Measurements from ENCODE around the gene ATP10B. TPM values are rescaled to one million over a fixed set of nuclear protein-coding genes. Genes with fewer than 3 reads are reported as not detected.
"Not testable (repeated sequence)": the region's sequence is repeated elsewhere in the genome, so short reads cannot be mapped to it uniquely, and the experiment has no call there.

ATP10B gene
- total RNA-seq, 2 donors from 2014 or later = not detected

DNA sequence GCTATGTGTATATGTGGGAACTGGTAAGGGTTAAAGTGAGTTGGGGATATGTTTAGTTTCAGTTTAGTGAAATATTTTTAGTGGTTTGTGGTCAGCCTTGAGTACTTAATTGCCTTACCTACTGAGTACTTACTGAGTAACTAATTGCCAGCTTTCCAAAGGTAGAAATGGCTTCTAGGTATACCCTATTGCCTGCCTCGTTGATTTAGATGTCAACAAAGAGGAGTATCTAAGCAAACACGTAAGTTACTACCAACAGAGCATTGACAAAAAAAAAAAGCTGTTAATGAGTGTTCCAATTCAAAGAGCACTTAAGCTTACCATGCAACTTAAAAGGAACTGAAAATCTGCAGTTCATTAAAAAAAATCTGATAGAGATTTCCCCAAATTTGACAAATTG, 8.8 kb downstream of the ATP10B start:
- no peak for ATAC-seq (replicated peaks in 1 of 2)
- Mint-ChIP-seq H3K27me3 (ENCODE audit: low read depth) (no peaks in the 10 kb centered on the region), H3K36me3 (ENCODE audit: insufficient read depth in 2 of 2) (no peaks in the 10 kb centered on the region), H3K9me3 (peaks cover 0 to 2% of the 10 kb centered on the region in 2 donors), H3K4me3 (no peak overlapping the region), H3K4me1 (ENCODE audit: low read depth) (no peaks in the 10 kb centered on the region), H3K27ac (no peak overlapping the region)
- no peak for DNase-seq

DNA sequence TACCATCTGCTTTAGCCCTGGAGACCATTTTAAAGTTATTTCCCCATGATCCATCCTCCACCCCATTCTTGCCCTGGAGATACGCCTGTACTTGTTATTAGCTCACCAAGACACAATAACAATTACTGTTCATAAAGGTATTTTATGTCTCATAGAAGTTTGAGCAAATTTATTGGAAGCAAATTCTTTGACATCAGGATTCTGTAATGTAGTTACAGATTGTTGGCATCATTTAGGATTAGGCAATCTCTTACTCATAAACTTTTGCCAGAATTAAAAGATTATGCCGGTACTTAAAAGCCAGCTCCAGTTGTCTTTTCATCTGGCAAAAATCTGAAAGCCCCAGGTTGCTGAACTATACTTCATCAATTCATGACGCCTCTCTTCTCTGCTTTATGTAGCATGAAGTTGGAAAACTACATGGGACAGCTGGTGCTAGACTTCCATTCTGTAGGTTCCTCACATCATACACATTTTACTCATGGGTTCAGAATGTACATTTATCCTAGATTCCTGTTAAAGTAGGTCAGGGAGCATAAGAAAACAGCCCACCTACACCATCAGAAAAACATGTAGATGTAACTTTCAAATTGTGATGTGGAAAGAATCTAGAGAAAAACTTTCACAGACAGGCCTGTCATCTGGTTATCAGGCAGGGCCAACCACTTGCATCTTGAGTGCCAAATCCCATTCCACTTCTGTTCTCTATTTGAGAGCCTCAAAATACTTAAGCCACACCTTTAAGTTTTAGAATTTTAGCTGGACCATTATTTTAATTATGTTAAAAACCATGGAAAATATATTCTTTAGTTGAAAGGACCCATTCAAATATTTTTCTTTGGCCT, 14.0 kb downstream of the ATP10B start:
- Mint-ChIP-seq H3K4me3 (no peak overlapping the region), H3K27me3 (ENCODE audit: low read depth) (no peaks in the 10 kb centered on the region), H3K27ac (no peak overlapping the region), H3K36me3 (ENCODE audit: insufficient read depth in 2 of 2) (peaks cover 0 to 1% of the 10 kb centered on the region in 2 donors), H3K4me1 (ENCODE audit: low read depth) (no peaks in the 10 kb centered on the region), H3K9me3 (peaks cover 0 to 5% of the 10 kb centered on the region in 2 donors)
- no peak for DNase-seq
- ATAC-seq (replicated peaks in 1 of 2) = no peak

GRCh38 chr5:160837211-160837610, 14.8 kb downstream of the ATP10B start:
- Mint-ChIP-seq H3K4me1 (ENCODE audit: low read depth) (no peaks in the 10 kb centered on the region), H3K27ac (no peak overlapping the region), H3K4me3 (no peak overlapping the region), H3K27me3 (ENCODE audit: low read depth) (no peaks in the 10 kb centered on the region), H3K36me3 (ENCODE audit: insufficient read depth in 2 of 2) (peaks cover 0 to 2% of the 10 kb centered on the region in 2 donors), H3K9me3 (peaks cover 0 to 10% of the 10 kb centered on the region in 2 donors)
- ATAC-seq (replicated peaks in 1 of 2) (no peak), DNase-seq (no peak)

GRCh38 chr5:160835818-160836528, 16.0 kb downstream of the ATP10B start:
- Mint-ChIP-seq H3K27me3 (ENCODE audit: low read depth) (no peaks in the 10 kb centered on the region), H3K4me3 (no peak overlapping the region), H3K4me1 (ENCODE audit: low read depth) (no peaks in the 10 kb centered on the region), H3K27ac (no peak overlapping the region), H3K9me3 (peaks cover 2 to 10% of the 10 kb centered on the region in 2 donors), H3K36me3 (ENCODE audit: insufficient read depth in 2 of 2) (peaks cover 0 to 2% of the 10 kb centered on the region in 2 donors)
- DNase-seq (no peak), ATAC-seq (replicated peaks in 1 of 2) (no peak)

GRCh38 chr5:160835376-160835775, 16.6 kb downstream of the ATP10B start:
- Mint-ChIP-seq H3K27me3 (ENCODE audit: low read depth) (no peaks in the 10 kb centered on the region), H3K27ac (no peak overlapping the region), H3K4me1 (ENCODE audit: low read depth) (no peaks in the 10 kb centered on the region), H3K9me3 (peaks cover 2 to 12% of the 10 kb centered on the region in 2 donors), H3K4me3 (no peak overlapping the region), H3K36me3 (ENCODE audit: insufficient read depth in 2 of 2) (peaks cover 0 to 2% of the 10 kb centered on the region in 2 donors)
- no peak for ATAC-seq (replicated peaks in 1 of 2)
- no peak for DNase-seq

GRCh38 chr5:160833806-160834205, 18.2 kb downstream of the ATP10B start:
- ATAC-seq (replicated peaks in 1 of 2) = no peak

DNA sequence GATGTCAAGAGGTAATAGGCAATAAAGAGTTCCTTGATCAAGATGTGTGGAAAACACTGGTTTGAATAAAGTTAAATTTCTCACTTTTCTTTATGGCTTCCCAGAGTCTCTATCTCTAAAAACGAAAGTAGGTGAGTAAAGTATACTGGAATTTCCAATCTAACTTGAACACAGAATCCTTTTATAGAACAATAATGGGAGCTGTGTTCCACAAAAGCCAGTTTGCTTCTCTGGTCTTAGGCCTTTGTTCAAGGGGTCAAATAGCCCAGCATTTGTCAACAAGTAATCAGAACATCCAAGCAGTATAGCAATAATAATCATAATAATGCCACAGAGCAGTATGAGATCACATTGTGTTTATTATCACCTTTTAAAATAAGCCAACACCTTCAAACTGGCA, 20.2 kb downstream of the ATP10B start:
- Mint-ChIP-seq H3K9me3 (peaks cover 6 to 16% of the 10 kb centered on the region in 2 donors), H3K27me3 (ENCODE audit: low read depth) (no peaks in the 10 kb centered on the region), H3K27ac (no peak overlapping the region), H3K4me3 (no peak overlapping the region), H3K4me1 (ENCODE audit: low read depth) (no peaks in the 10 kb centered on the region), H3K36me3 (ENCODE audit: insufficient read depth in 2 of 2) (peaks cover 1 to 5% of the 10 kb centered on the region in 2 donors)
- no peak for ATAC-seq (replicated peaks in 1 of 2)
- DNase-seq = no peak

More at GRCh38 chr5:160833806-160834205, 18.2 kb downstream of the ATP10B start:
- Mint-ChIP-seq H3K4me1 (ENCODE audit: low read depth) (no peaks in the 10 kb centered on the region), H3K36me3 (ENCODE audit: insufficient read depth in 2 of 2) (peaks cover 0 to 2% of the 10 kb centered on the region in 2 donors), H3K9me3 (peaks cover 4 to 12% of the 10 kb centered on the region in 2 donors), H3K4me3 (no peak overlapping the region), H3K27me3 (ENCODE audit: low read depth) (no peaks in the 10 kb centered on the region), H3K27ac (no peak overlapping the region)
- no peak for DNase-seq

DNA sequence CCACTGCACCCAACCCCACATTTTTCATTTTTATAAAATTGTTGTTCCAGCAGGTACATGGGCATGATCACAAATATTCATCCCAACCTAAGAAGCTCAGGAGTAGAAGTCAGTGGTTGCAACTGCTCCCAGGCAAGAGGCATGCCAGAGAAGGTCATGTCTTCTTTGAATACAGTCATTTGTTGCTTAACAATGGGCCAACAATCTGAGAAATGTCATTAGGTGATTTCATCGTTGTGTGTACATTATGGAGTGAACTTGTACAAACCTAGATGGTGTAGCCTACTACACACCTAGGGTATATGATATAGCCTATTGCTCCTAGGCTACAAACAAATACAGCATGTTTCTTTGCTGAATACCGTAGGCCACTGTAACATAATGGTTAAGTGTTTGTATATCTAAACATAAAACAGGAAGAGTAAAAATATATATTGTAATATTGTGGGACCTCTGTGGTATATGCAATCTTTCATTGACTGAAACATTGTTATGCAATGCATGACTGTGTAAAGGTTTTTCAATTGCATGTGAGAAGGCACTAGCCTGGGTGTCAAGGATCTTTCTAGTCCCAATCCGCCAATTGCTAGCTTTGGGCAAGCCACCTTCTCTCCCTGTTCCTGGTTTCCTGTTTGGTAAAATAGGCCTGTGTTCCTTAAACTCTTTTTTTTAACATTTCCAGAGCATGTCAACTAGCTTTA, 27.6 kb downstream of the ATP10B start:
- H3K9me3 Mint-ChIP-seq = peaks cover 18 to 20% of the 10 kb centered on the region in 2 donors
- DNase-seq = no peak

DNA sequence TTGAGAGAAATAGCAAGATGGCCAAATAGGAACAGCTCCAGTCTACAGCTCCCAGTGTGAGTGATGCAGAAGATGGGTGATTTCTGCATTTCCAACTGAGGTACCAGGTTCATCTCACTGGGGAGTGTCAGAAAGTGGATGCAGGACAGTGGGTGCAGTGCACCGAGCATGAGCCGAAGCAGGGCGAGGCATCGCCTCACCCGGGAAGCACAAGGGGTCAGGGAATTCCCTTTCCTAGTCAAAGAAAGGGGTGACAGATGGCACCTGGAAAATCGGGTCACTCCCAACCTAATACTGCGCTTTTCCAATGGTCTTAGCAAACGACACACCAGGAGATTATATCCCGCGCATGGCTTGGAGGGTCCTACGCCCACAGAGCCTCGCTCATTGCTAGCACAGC, 39.0 kb downstream of the ATP10B start:
- not testable (repeated sequence) for H3K9me3 Mint-ChIP-seq

More for the DNA sequence above, 27.6 kb downstream of the ATP10B start:
- H3K36me3 Mint-ChIP-seq (ENCODE audit: insufficient read depth in 2 of 2) = peaks cover 1 to 5% of the 10 kb centered on the region in 2 donors
- no peak for ATAC-seq (replicated peaks in 1 of 2)
- no peaks in the 10 kb centered on the region for H3K27me3 Mint-ChIP-seq (ENCODE audit: low read depth)
- no peak overlapping the region for H3K27ac Mint-ChIP-seq
- no peak overlapping the region for H3K4me3 Mint-ChIP-seq
- no peaks in the 10 kb centered on the region for H3K4me1 Mint-ChIP-seq (ENCODE audit: low read depth)

DNA sequence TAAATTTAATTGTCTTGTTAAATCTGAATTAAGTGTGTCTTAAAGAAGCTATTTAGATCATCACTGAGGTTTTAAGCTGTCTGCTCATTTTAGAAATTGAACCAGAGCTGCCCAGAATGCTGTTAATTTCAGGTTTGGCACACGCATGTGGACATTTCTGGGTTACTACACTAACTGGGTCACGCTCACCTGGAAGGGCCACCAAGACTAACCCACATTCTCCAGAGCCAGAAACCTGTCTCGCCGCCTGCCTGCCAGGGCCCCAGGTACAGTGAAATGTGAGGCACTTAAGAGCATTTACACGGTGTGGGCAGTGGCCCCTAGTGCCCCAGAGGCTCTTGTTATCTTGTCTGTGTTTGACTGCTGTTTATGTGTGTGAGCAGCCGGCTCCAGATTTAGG, 46.6 kb downstream of the ATP10B start:
- H3K36me3 Mint-ChIP-seq (ENCODE audit: insufficient read depth in 2 of 2) = no peaks in the 10 kb centered on the region
- no peak for DNase-seq
- no peak overlapping the region for H3K27ac Mint-ChIP-seq
- H3K9me3 Mint-ChIP-seq = no peaks in the 10 kb centered on the region
- ATAC-seq (replicated peaks in 1 of 2) = no peak
- no peak overlapping the region for H3K4me3 Mint-ChIP-seq
- H3K27me3 Mint-ChIP-seq (ENCODE audit: low read depth) = no peaks in the 10 kb centered on the region
- no peaks in the 10 kb centered on the region for H3K4me1 Mint-ChIP-seq (ENCODE audit: low read depth)

More for the DNA sequence above, 39.0 kb downstream of the ATP10B start:
- H3K27me3 Mint-ChIP-seq (ENCODE audit: low read depth); H3K27ac Mint-ChIP-seq; H3K36me3 Mint-ChIP-seq (ENCODE audit: insufficient read depth in 2 of 2); H3K4me1 Mint-ChIP-seq (ENCODE audit: low read depth); H3K4me3 Mint-ChIP-seq; ATAC-seq (replicated peaks in 1 of 2); DNase-seq: not testable (repeated sequence)

DNA sequence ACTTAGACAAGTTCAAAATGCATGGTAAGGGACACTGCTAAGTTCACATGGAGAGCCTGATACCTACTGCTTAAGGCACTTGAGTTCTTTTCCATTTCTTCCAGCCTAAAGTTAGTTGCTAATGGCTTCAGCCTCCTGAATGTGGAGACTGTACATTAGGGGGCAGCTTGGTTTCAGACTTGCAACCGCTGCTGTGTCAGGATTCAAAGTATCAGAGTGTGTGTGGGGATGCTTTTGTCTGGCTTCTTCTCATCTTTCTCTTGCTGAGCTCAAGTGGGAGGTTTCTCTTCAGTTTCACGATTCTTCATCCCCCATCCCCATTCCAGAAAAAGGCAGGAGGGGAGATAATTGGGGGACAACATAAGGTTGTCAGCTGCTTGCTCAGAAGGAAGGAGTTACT, 49.4 kb downstream of the ATP10B start:
- no peaks in the 10 kb centered on the region for H3K27me3 Mint-ChIP-seq (ENCODE audit: low read depth)
- no peak for DNase-seq
- peaks cover 0 to 2% of the 10 kb centered on the region in 2 donors for H3K9me3 Mint-ChIP-seq
- no peaks in the 10 kb centered on the region for H3K36me3 Mint-ChIP-seq (ENCODE audit: insufficient read depth in 2 of 2)
- H3K27ac Mint-ChIP-seq = no peak overlapping the region
- H3K4me1 Mint-ChIP-seq (ENCODE audit: low read depth) = no peaks in the 10 kb centered on the region
- ATAC-seq (replicated peaks in 1 of 2) = no peak
- H3K4me3 Mint-ChIP-seq = no peak overlapping the region

GRCh38 chr5:160800375-160801275, 51.4 kb downstream of the ATP10B start:
- no peak for ATAC-seq (replicated peaks in 1 of 2)
- Mint-ChIP-seq H3K9me3 (peaks cover 0 to 2% of the 10 kb centered on the region in 2 donors), H3K4me3 (no peak overlapping the region), H3K27me3 (ENCODE audit: low read depth) (peaks cover 8% of the 10 kb centered on the region), H3K27ac (no peak overlapping the region), H3K4me1 (ENCODE audit: low read depth) (no peaks in the 10 kb centered on the region), H3K36me3 (ENCODE audit: insufficient read depth in 2 of 2) (no peaks in the 10 kb centered on the region)
- no peak for DNase-seq
